SK-N-SH (cell line): ENCODE results near the gene MT1E. TPM values are rescaled to one million over a fixed set of nuclear protein-coding genes. Genes with fewer than 3 reads are reported as not detected.

Experiments
- CTCF ChIA-PET: fragments of 300-600, 350-600 bp; formaldehyde crosslinking; extraction: SDS; loops from one replicate; lab custom pipeline; 2021; lab: Yijun Ruan, JAX
- POLR2A ChIA-PET: fragments of 350-600 bp; sonication (Branson Sonifier 250); formaldehyde crosslinking; extraction: SDS; loops from one replicate; lab custom pipeline; 2020; ENCODE audit warnings: antibody characterized with exemption, inconsistent platforms; lab: Yijun Ruan, JAX
- DNase-seq: peaks from one replicate; pipeline ENCODE4 v3.0.0; 2012
- H2AFZ ChIP-seq: fragments of 200-600 bp; sonication (generic); 2 replicates; pipeline ENCODE4 v1.8.1; 2016; ENCODE audit warnings: antibody characterized with exemption, mild to moderate bottlenecking, low read depth
- H3F3A ChIP-seq: fragments of 200-600 bp; sonication (generic); replicated peaks from 2 replicates; pipeline ENCODE3; 2016; ENCODE audit warnings: antibody characterized with exemption, mild to moderate bottlenecking; ENCODE audit not compliant: insufficient read depth
- H3K27ac ChIP-seq, 2 experiments: fragments of 200-500 bp in 1 of 2; fragments of 200-600 bp in 1 of 2; sonication (Bioruptor generic) in 1 of 2; sonication (generic), shearing (Covaris generic) in 1 of 2; 2 replicates each; pipeline versions ENCODE4 v1.5.1 to v1.6.1; 2014 to 2016; ENCODE audit warnings: low read depth in 2 of 2, inconsistent platforms in 1 of 2, low read length in 1 of 2, mild to moderate bottlenecking in 1 of 2, mixed read lengths in 1 of 2
- H3K27me3 ChIP-seq: fragments of 200-600 bp; sonication (generic), shearing (Covaris generic); 2 replicates; pipeline ENCODE4 v1.6.1; 2016; ENCODE audit warnings: mixed run types; ENCODE audit not compliant: insufficient read depth
- H3K36me3 ChIP-seq, 2 experiments: fragments of 200-500 bp in 1 of 2; fragments of 200-600 bp in 1 of 2; sonication (Bioruptor generic) in 1 of 2; sonication (generic) in 1 of 2; replicated peaks in 1 of 2; 2 replicates each; pipeline versions ENCODE3 to v1.5.1; 2014 to 2016; ENCODE audit warnings: low read length in 1 of 2, mild to moderate bottlenecking in 1 of 2; ENCODE audit not compliant: insufficient read depth in 2 of 2, control insufficient read depth in 1 of 2
- H3K4me1 ChIP-seq, 2 experiments: fragments of 200-500 bp in 1 of 2; fragments of 200-600 bp in 1 of 2; sonication (Bioruptor generic) in 1 of 2; sonication (generic), shearing (Covaris generic) in 1 of 2; 2 replicates each; pipeline versions ENCODE4 v1.5.1 to v1.6.1; 2014 to 2016; ENCODE audit warnings: low read depth in 1 of 2, low read length in 1 of 2, mixed run types in 1 of 2; ENCODE audit not compliant: insufficient read depth in 2 of 2, control insufficient read depth in 1 of 2
- H3K4me2 ChIP-seq: fragments of 200-600 bp; sonication (generic), shearing (Covaris generic); 2 replicates; pipeline ENCODE4 v1.6.1; 2017; ENCODE audit warnings: mixed run types
- H3K4me3 ChIP-seq, 2 experiments: fragments of 200-500 bp in 1 of 2; fragments of 200-600 bp in 1 of 2; sonication (Bioruptor generic) in 1 of 2; sonication (generic), shearing (Covaris generic) in 1 of 2; 2 replicates each; pipeline versions ENCODE4 v1.5.1 to v1.8.1; 2014 to 2016; ENCODE audit warnings: low read depth in 2 of 2, inconsistent platforms in 1 of 2, low read length in 1 of 2, mild to moderate bottlenecking in 1 of 2, mixed read lengths in 1 of 2, moderate library complexity in 1 of 2
- H3K79me2 ChIP-seq: fragments of 200-600 bp; sonication (generic); 2 replicates; pipeline ENCODE4 v1.8.1; 2017; ENCODE audit warnings: mild to moderate bottlenecking; ENCODE audit not compliant: insufficient read depth
- H3K9ac ChIP-seq: fragments of 200-600 bp; sonication (generic); 2 replicates; pipeline ENCODE4 v1.6.1; 2017; ENCODE audit warnings: mixed run types
- H3K9me2 ChIP-seq: fragments of 200-600 bp; sonication (generic); 2 replicates; pipeline ENCODE4 v1.6.1; 2017; ENCODE audit warnings: mixed run types
- H3K9me3 ChIP-seq: fragments of 200-600 bp; sonication (generic); 2 replicates; pipeline ENCODE4 v1.6.1; 2017; ENCODE audit warnings: mixed run types, mild to moderate bottlenecking, moderate library complexity
- H4K20me1 ChIP-seq: fragments of 200-600 bp; sonication (generic); 2 replicates; pipeline ENCODE4 v1.6.1; 2017; ENCODE audit warnings: mild to moderate bottlenecking, mixed run types; ENCODE audit not compliant: insufficient read depth
- CTCF ChIP-seq: fragments of 200-600 bp; sonication (generic); IDR thresholded peaks from 2 replicates; pipeline ENCODE4 v1.6.1; 2017; ENCODE audit warnings: antibody characterized with exemption, mild to moderate bottlenecking, moderate library complexity
- GABPA ChIP-seq: IDR thresholded peaks from 2 replicates; pipeline ENCODE4 v1.4.0; 2012; ENCODE audit warnings: low read depth, mild to moderate bottlenecking
- GATA2 ChIP-seq: sonication (generic); formaldehyde crosslinking; IDR thresholded peaks from 2 replicates; pipeline ENCODE4 v1.5.0; 2020; ENCODE audit warnings: mild to moderate bottlenecking, missing genetic modification reagents
- IRF3 ChIP-seq: fragments of 150-350 bp; IDR thresholded peaks from 2 replicates; pipeline ENCODE4 v1.6.1; 2016; ENCODE audit warnings: mild to moderate bottlenecking, low read depth, low read length
- MXI1 ChIP-seq: IDR thresholded peaks from 2 replicates; pipeline ENCODE4 v1.6.1; 2012; ENCODE audit warnings: mild to moderate bottlenecking, low read depth, low read length, improper control_type of control experiment
- NFIC ChIP-seq: IDR thresholded peaks from 2 replicates; pipeline ENCODE4 v1.4.0; 2012; ENCODE audit warnings: borderline replicate concordance
- NRF1 ChIP-seq: IDR thresholded peaks from 2 replicates; pipeline ENCODE4 v1.6.1; 2012; ENCODE audit warnings: low read depth, mild to moderate bottlenecking, low read length
- POLR2AphosphoS5 ChIP-seq: IDR thresholded peaks from 2 replicates; pipeline ENCODE4 v1.6.1; 2012; ENCODE audit warnings: low read depth, low read length
- RAD21 ChIP-seq: IDR thresholded peaks from 2 replicates; pipeline ENCODE4 v1.6.1; 2012; ENCODE audit warnings: mild to moderate bottlenecking, low read length
- RFX5 ChIP-seq: IDR thresholded peaks from 2 replicates; pipeline ENCODE4 v1.6.1; 2012; ENCODE audit warnings: mild to moderate bottlenecking, improper control_type of control experiment, low read length
- SIN3A ChIP-seq: IDR thresholded peaks from 2 replicates; pipeline ENCODE4 v1.6.1; 2012; ENCODE audit warnings: low read depth, mild to moderate bottlenecking, low read length, moderate library complexity, borderline replicate concordance
- SMC3 ChIP-seq: IDR thresholded peaks from 2 replicates; pipeline ENCODE4 v1.6.1; 2012; ENCODE audit warnings: low read depth, low read length, improper control_type of control experiment
- TAF1 ChIP-seq: IDR thresholded peaks from 2 replicates; pipeline ENCODE4 v1.6.1; 2012; ENCODE audit warnings: low read depth, mild to moderate bottlenecking, low read length, moderate library complexity, borderline replicate concordance
- TCF12 ChIP-seq: IDR thresholded peaks from 2 replicates; pipeline ENCODE4 v1.4.0; 2012
- TEAD4 ChIP-seq: IDR thresholded peaks from 2 replicates; pipeline ENCODE4 v1.4.0; 2012; ENCODE audit warnings: mild to moderate bottlenecking, borderline replicate concordance; ENCODE audit not compliant: insufficient read depth
- YY1 ChIP-seq: IDR thresholded peaks from 2 replicates; pipeline ENCODE4 v1.4.0; 2012; ENCODE audit warnings: low read depth, mild to moderate bottlenecking
- ZBTB33 ChIP-seq: IDR thresholded peaks from 2 replicates; pipeline ENCODE4 v1.4.0; 2012; ENCODE audit warnings: low read depth, borderline replicate concordance
- WGBS: methylation state at CpG from one replicate; pipeline ENCODE4 v1.1.6; 2017; ENCODE audit warnings: low lambda C conversion rate; 5-methylcytosine and 5-hydroxymethylcytosine counted together
- polyA plus RNA-seq, 3 experiments: library from polyadenylated mRNA; depleted of rRNA; stranded (reverse); fragments of >200 nt; gene quantifications; 2 replicates each; pipeline ENCODE4 v1.2.3, GENCODE V29; 2012

The MT1E gene
- polyA plus RNA-seq, 1 of the 3 experiments (the other 2 are of a cell fraction), result 205 TPM

- Histone ChIP-seq H3K4me2 (no peak overlapping the region), H3K4me1 (peaks cover 1 to 3% of the 10 kb centered on the region in 2 experiments; a peak in 1 of 4 replicates), H3K27me3 (no peaks in the 10 kb centered on the region), H3K79me2 (no peaks in the 10 kb centered on the region), H3K9me3 (no peaks in the 10 kb centered on the region), H3K27ac (no peak overlapping the region), H3K9me2 (no peaks in the 10 kb centered on the region), H3K4me3 (no peak overlapping the region), H3K36me3 (no peaks in the 10 kb centered on the region), H3K9ac (no peak overlapping the region), H4K20me1 (no peaks in the 10 kb centered on the region), H2AFZ (no peak overlapping the region), H3F3A (peaks cover 13% of the 10 kb centered on the region)
- ChIA-PET POLR2A (no interaction called here), CTCF (interaction anchor here (0.9 to 8.2 kb wide), 28 partner anchors 8 to 1137 kb away, joined by 3 to 138 read pairs (median 5); partner anchors contain the start of genes MT1G and MT3)
- WGBS, result 88% methylated on average over 9 of the region's 9 CpGs
- no peak for TF ChIP-seq RAD21
- no peak for TF ChIP-seq ZBTB33
- TF ChIP-seq NRF1, result no peak
- no peak for TF ChIP-seq SMC3
- TF ChIP-seq TEAD4, result no peak
- TF ChIP-seq NFIC, result no peak
- TF ChIP-seq IRF3, result no peak
- TF ChIP-seq RFX5, result no peak
- TF ChIP-seq POLR2AphosphoS5, result no peak
- TF ChIP-seq SIN3A, result no peak
- no peak for TF ChIP-seq MXI1
- no peak for TF ChIP-seq GATA2
- TF ChIP-seq TAF1, result no peak
- no peak for TF ChIP-seq YY1
- no peak for TF ChIP-seq TCF12
- no peak for DNase-seq
Measured at GRCh38 chr16:56601325-56601724, 24.3 kb upstream of the MT1E start.

GRCh38 chr16:56603589-56603988, 22.0 kb upstream of the MT1E start:
- CTCF ChIA-PET, result interaction anchor here (0.6 to 8.2 kb wide), 29 partner anchors 9 to 1139 kb away, joined by 3 to 138 read pairs (median 4); partner anchors contain the start of gene MT1X
- Histone ChIP-seq H3F3A (peaks cover 33% of the 10 kb centered on the region), H2AFZ (no peak overlapping the region), H3K9ac (no peak overlapping the region), H3K36me3 (no peaks in the 10 kb centered on the region), H3K9me3 (no peaks in the 10 kb centered on the region), H3K9me2 (no peaks in the 10 kb centered on the region), H3K4me3 (no peak overlapping the region), H4K20me1 (no peaks in the 10 kb centered on the region), H3K4me2 (no peak overlapping the region), H3K27me3 (no peaks in the 10 kb centered on the region), H3K4me1 (peaks cover 18 to 20% of the 10 kb centered on the region in 2 experiments; a peak in 3 of 4 replicates), H3K79me2 (peaks cover 2% of the 10 kb centered on the region), H3K27ac (no peak overlapping the region)
- peak; percentile 67 for DNase-seq
- POLR2A ChIA-PET, result interaction anchor here (0.6 kb wide), 1 partner anchor 58 kb away, joined by 4 read pairs; no protein-coding TSS in a partner anchor
- TF ChIP-seq RAD21 (peak; percentile 73), GABPA (no peak), CTCF (peak; percentile 55), SMC3 (peak; percentile 75)
- 92% methylated on average over 4 of the region's 4 CpGs for WGBS
